Smooth muscle cell of the brain vasculature (primary cell): ENCODE measurements around the gene PTDSS2.
"Not testable (repeated sequence)": the region's sequence is repeated elsewhere in the genome, so short reads cannot be mapped to it uniquely, and the experiment has no call there.

Experiments
- DNase-seq: peaks from one replicate; pipeline ENCODE4 v3.0.0-alpha.2; 2012; ENCODE audit warnings: low read depth, low spot score

PTDSS2 gene

GRCh38 chr11:504994-505344 lies 54.9 kb downstream of the PTDSS2 start:
- no peak for DNase-seq

- DNase-seq, result peak; percentile 95
These were observed 56.3 kb downstream of the PTDSS2 start for GRCh38 chr11:506238-506994.

GRCh38 chr11:506995-507726 lies 57.1 kb downstream of the PTDSS2 start, which contains the start of gene RNH1:
Gene RNH1, minus strand, starts transcription at chr11:507242. Its CDS starts 5,080 bp downstream, at chr11:502162.
- DNase-seq, result peak; percentile 79

- no peak for DNase-seq
These were observed 57.8 kb downstream of the PTDSS2 start for GRCh38 chr11:507727-508515.

- DNase-seq, result no peak
These were observed 58.9 kb downstream of the PTDSS2 start for GRCh38 chr11:508956-509355.

- DNase-seq, result no peak
These were observed 62.9 kb downstream of the PTDSS2 start for GRCh38 chr11:512761-513595.

- DNase-seq, result no peak
These were observed 64.5 kb downstream of the PTDSS2 start for GRCh38 chr11:514606-515005.

- no peak for DNase-seq
These were observed 65.1 kb downstream of the PTDSS2 start for GRCh38 chr11:515131-515530.

- DNase-seq, result no peak
These were observed 66.3 kb downstream of the PTDSS2 start for GRCh38 chr11:516400-516799.

- not testable (repeated sequence) for DNase-seq
These were observed 67.0 kb downstream of the PTDSS2 start for GRCh38 chr11:516918-517685.

- peak; percentile 54 for DNase-seq
These were observed 68.6 kb downstream of the PTDSS2 start for GRCh38 chr11:518463-519202.

- no peak for DNase-seq
These were observed 70.5 kb downstream of the PTDSS2 start for GRCh38 chr11:520428-521176.

- no peak for DNase-seq
These were observed 71.2 kb downstream of the PTDSS2 start for GRCh38 chr11:521177-521688.

- DNase-seq, result no peak
These were observed 76.1 kb downstream of the PTDSS2 start for GRCh38 chr11:526192-526591.

GRCh38 chr11:528166-528814 lies 78.2 kb downstream of the PTDSS2 start:
- no peak for DNase-seq

GRCh38 chr11:528815-529727 lies 79.0 kb downstream of the PTDSS2 start:
- no peak for DNase-seq

GRCh38 chr11:529728-530411 lies 79.8 kb downstream of the PTDSS2 start:
- no peak for DNase-seq
